NCI-H1105 treated with DMSO at 0.1 percent for 48 hours (cell line): Measurements from ENCODE around the gene OPN4.
"Not testable (repeated sequence)": the region's sequence is repeated elsewhere in the genome, so short reads cannot be mapped to it uniquely, and the experiment has no call there.

Source experiments
- DNase-seq: peaks from one replicate; lab custom pipeline; 2025; lab: John Stamatoyannopoulos, UW

Gene OPN4

GRCh38 chr10:86654411-86655172 is at the start of gene OPN4:
OPN4 (plus strand) TSS chr10:86654547; CDS start chr10:86654784, 237 bp downstream.
- DNase-seq, result no peak

- no peak for DNase-seq
Measured at GRCh38 chr10:86607674-86608073, 46.7 kb upstream of the OPN4 start.

DNA sequence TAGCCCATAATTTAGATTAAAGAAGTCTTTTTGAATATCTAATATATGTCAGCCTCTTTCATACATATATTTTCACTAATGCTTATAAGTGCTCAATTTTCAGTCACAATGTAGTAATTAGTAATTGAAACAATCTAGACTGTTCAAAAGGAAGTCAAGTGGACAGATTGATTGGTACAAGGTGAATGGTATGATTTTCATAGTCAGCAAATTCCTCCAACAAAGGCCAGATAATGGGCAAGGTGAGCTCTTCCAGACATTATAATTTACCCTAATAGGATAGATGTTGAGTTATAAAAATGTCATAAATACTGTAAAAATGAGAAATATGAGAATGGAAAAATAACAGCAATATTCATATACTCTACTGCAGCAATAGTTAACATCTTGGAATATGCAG is 44.4 kb upstream of the OPN4 start:
- no peak for DNase-seq

GRCh38 chr10:86611386-86611785 is 43.0 kb upstream of the OPN4 start:
- no peak for DNase-seq

DNA sequence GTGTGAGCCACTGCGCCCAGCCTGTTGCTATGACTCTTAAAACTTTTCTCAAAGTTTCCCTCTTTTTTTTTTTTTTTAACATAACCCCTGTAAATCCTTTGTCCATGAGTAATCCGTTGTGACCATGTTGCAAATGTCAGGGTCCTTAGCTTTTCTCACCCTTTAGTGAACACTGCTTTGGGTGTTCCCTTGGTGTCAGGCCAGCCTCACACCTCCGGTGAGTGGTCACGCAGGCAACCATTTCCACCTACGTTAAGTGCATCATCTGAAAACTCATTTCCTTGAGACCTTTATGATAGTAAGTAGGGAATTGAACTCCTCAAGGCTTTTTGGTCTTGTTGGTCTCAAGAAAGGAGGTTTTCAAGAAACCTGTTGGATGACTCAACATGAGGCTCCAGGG is 41.3 kb upstream of the OPN4 start:
- DNase-seq, result no peak

DNA sequence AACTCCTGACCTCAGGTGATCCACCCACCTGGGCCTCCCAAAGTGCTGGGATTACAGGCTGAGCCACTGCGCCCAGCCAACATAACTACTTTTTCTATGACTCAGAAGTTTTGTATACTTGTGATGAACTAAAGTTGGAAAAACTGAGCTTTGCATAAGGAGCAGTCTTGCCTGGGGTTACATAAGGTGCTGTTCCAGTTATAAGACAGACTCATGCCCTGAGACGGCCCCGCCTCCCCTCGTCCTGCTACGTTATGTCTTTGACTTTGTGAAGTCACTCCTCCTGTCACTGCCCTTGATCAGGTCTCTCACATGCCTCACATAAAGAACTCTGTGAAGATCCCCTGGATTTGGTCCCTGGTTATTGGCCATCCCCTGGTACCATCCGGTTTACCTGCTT is 40.4 kb upstream of the OPN4 start:
- no peak for DNase-seq

GRCh38 chr10:86614853-86615252 is 39.5 kb upstream of the OPN4 start:
- no peak for DNase-seq

- DNase-seq, result not testable (repeated sequence)
Measured at GRCh38 chr10:86617278-86617677, 37.1 kb upstream of the OPN4 start.

GRCh38 chr10:86628311-86628710 is 26.0 kb upstream of the OPN4 start:
- DNase-seq, result no peak

- DNase-seq, result no peak
Measured at GRCh38 chr10:86630079-86630478, 24.3 kb upstream of the OPN4 start.

DNA sequence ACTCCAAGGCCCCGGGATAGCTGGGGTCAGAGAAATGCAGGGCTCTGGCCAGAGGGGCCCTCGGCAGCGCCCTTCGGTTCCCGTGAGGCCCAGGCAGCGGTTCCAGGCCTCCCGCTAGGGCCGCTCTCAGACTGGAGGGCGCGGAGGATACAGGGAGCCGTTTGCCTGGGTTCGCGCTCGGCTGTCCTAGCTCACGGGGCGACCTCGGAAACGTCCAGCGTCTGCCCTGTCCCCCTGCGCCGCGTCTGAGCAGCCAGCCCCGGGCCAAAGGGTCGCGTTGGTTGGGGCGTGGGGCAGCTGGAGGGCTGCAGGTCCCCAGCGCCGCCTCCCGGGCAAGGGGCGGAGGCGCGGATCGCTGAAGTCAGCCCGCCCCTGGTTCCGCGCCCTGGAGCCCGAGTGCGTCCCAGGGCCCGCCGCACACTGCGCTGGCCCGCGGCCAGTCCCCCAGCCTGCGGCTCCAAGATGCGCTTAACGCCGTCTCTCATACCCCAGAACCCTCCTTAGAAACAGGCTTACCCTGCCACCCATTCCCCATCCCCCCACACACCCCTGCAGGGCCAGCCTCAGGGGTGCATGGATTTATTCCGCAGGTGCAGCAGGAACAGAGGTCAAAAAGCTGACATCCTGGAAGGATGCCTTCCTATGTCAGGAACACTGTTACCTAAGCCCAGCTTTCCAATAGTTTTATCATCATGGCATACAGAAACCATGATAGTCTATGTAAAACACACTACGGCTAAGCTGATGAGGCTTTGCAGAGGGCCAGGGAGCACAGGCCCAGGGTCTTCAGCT is 22.1 kb upstream of the OPN4 start:
- DNase-seq, result no peak

GRCh38 chr10:86632951-86633350 is 21.4 kb upstream of the OPN4 start:
- no peak for DNase-seq

DNA sequence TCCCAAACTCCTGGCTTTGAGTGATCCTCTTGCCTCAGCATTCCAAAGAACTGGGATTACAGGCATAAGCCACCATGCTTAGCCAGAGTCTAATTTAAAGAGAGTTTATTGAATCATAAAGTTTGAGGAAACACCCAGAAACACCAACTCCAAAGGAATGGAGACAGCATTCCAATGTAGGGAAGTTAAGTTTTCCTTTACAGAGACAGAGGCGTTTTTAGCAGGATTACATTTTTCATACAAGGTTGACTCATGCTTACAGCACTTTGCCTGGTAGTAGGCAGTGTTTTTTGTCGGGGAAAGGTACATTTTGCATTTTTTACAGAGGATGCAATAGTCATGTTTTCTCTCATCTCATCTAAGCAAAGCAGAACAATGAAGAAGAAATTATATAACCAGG is 18.9 kb upstream of the OPN4 start:
- no peak for DNase-seq

DNA sequence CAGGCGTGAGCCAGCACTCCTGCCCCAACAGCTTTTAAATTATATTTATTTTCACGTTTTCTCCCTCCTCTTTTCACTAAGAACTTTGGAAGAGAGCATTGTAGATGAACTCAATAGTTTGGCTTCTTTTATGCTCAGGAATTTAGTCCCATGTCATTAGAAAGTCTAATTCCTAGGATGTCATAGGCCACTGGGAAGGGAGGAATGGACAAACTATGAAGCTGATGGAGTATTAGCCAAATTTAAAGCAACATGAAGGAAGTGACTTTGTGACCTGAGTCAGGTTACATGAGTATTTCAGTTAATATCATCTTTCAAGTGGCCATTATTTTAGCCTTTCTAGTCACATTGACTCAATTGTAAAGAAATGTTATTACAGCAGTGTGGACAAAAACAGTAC is 18.0 kb upstream of the OPN4 start:
- no peak for DNase-seq

DNA sequence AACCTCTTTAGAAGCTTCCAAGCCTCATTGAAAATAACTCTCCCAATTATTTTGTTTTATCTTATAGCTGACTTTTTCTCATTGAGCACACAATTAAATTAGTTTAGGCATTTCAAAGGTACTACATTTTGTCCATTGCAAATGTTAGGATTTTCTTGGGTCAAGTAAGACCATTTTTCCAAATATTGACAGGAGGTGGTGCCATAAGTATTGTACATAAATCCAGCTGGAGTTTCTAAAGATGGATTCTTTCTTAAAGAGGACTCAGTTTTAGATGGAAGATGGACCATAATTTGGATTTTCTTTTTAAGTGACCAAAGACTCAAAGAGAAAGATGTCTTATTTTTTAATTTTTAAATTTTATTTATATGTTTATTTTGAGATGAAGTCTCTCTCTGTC is 12.3 kb upstream of the OPN4 start:
- no peak for DNase-seq

GRCh38 chr10:86642499-86642898 is 11.8 kb upstream of the OPN4 start:
- no peak for DNase-seq

DNA sequence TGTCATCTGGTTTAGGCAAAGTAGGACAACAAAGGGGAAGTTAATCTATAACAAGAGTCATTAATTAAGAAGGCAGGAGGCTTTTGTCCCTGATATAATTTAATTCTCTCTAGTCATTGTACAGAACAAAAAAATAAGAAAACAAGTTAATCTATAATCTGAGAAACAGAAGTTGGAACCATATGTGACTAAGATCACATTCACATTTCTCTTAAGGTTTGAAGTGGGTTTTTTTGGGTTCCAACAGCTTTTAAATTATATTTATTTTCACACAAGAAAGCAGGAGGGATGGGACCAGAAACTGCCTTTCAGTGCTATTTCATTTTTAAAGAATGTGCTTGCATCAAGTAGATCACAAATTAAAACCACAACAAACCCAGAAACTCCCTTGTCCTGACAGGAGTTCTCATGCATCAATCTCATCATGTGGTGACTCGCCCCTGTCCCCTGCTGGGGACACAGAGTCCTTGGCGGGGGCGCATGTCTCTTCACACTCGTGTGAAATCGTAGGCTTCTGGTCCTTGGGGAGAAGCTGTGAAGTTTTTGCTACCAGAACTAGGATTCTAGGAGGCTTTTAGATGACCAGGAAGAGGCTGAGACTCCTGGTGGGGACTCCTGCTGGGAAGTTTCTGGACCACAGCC is 10.1 kb upstream of the OPN4 start:
- DNase-seq, result no peak

GRCh38 chr10:86644794-86645445 is 9.4 kb upstream of the OPN4 start:
- no peak for DNase-seq

DNA sequence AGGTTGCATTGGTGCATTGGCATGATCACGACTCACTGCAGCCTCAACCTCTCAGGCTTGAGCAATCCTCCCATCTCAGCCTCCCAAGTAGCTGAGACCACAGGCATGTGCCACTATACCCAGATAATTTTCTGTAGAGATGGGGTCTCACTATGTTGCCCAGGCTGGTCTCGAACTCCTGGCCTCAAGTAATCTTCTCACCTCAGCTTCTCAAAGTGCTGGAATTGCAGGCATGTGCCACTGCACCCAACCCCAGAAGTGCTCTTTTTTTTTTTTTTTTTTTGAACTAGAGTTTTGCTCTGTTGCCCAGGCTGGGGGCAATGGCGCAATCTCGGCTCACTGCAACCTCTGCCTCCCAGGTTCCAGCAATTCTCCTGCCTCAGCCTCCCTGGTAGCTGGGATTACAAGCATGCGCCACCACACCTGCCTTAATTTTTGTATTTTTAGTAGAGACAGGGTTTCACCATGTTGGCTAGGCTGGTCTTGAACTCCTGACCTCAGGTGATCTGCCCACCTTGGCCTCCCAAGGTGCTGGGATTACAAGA is 8.7 kb upstream of the OPN4 start:
- not testable (repeated sequence) for DNase-seq

DNA sequence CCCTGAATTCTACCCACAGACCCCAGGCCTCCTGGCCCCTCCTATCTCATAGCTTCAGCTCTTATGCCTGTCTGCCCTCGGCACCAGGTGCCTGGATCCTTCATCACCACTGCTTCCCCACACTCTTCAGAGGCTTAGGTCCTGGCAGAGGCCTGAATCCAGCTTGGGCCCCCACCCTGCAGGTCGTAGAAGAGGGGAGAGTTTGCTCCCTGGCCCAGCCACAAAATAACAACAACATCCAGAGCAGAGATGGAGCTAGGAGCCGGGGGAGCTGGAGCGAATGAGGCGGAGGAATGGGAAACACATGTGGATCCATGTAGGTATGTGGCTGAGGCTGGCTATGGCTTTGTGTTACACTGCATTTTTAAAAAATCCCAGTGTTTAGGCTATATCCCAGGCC is 7.8 kb upstream of the OPN4 start:
- no peak for DNase-seq

DNA sequence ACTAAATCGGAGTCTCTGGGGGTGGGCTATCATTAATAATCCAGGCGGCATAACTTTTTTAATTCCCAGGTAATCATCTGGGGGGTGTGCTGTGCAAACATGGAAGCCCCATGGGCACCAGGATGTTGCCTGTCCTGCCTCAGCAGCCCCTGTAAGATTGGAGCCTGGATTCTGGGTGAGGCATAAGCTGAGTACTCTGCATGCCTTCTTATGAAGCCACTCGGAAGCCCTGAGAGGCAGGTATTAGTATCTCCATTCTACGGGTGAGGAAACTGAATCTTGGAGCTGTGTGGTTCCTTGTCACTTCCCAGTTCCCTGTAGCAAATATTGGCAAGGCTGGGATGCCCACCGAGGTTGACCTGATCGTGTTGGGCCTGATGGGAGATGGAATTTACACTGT is 7.4 kb upstream of the OPN4 start:
- no peak for DNase-seq
